Upper lobe of left lung (tissue), 4 donors: ENCODE measurements around the gene LRRC14B.

Experiments used
- CTCF ChIP-seq, 6 experiments: fragments of 450-650 bp in 4 of 6; fragments of 200-600 bp in 2 of 6; sonication (generic) in 2 of 6; IDR thresholded peaks; one replicate each; pipeline ENCODE4 v1.5.1; 2016 to 2019; ENCODE audit warnings: antibody characterized with exemption in 6 of 6
- POLR2A ChIP-seq, 4 donors: fragments of 450-650 bp; IDR thresholded peaks; one replicate each; pipeline ENCODE4 v1.5.1; 2016 to 2017; ENCODE audit warnings: antibody characterized with exemption in 4 of 4, mild to moderate bottlenecking in 2 of 4

- TF ChIP-seq POLR2A (IDR thresholded peaks at IDR 0.05) (no peak), CTCF (IDR thresholded peaks at IDR 0.05) (no peak)
These were observed 33.5 kb upstream of the LRRC14B start for GRCh38 chr5:157801-158200.
